DMS 273 (cell line): Measurements from ENCODE around the gene PARD6A.
"Not testable (repeated sequence)": the region's sequence is repeated elsewhere in the genome, so short reads cannot be mapped to it uniquely, and the experiment has no call there.

ENCODE experiments used
- DNase-seq: peaks from one replicate; lab custom pipeline; 2025; ENCODE audit not compliant: unreplicated experiment; lab: John Stamatoyannopoulos, UW

The PARD6A gene

DNA sequence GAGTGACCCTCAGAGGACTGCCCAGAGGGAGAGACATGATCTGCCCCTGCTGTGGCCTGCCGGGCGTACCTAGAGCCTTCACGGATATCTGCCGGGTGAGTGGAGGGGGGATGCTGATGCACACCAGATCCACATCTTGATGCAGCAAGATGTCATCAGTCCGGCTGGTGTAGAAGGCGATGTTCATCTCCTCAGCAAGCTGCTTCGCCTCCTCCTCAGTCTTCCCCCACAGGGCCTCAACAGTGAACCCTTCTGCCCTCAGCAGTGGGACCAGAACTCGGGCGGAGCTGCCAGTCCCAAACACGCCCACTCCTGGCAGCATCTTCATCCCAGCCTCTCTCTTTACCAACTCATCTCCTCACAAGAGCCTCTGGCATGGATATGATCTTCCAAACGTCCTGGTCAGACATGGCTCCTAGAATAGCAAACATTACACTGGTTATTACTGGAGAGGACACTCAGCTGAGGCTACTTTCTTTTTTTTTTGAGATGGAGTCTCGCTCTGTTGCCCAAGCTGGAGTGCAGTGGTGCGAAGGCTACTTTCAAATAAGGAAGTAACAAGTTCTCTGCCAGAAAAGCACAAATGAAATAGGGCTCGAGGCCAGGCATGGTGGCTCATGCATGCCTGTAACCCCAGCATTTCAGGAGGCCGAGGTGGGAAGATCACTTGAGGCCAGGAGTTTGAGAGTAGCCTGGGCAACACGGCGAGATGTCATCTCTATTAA is 24.8 kb downstream of the PARD6A start:
- no peak for DNase-seq

DNA sequence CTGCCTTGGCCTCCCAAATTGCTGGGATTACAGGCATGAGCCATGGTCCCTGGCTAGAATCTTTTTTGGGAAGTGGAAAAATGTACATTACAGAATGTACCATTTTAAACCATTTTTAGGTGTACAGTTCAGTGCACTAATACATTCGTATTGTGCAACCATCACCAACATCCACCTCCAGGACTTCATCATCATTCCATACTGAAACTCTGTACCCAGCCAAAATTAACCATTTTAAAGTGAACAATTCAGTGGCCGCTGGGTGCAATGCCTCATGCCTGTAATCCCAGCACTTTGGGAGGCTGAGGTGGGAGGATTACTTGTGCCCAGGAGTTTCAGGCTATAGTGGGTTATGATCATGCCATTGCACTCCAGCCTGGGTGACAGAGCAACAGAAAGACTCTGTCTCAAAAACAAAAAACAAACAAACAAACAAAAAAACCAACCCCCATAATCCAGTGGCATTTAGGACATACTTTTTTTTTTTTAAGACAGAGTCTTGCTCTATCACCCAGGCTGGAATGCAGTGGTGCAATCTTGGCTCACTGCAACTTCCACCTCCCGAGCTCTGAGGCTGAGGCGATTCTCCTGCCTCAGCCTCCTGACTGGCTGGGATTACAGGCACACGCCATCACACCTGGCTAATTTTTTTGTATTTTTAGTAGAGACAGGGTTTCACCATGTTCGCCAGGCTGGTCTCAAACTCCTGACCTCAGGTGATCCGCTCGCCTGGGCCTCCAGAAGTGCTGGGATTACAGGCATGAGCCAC is 32.9 kb downstream of the PARD6A start:
- DNase-seq, result not testable (repeated sequence)

DNA sequence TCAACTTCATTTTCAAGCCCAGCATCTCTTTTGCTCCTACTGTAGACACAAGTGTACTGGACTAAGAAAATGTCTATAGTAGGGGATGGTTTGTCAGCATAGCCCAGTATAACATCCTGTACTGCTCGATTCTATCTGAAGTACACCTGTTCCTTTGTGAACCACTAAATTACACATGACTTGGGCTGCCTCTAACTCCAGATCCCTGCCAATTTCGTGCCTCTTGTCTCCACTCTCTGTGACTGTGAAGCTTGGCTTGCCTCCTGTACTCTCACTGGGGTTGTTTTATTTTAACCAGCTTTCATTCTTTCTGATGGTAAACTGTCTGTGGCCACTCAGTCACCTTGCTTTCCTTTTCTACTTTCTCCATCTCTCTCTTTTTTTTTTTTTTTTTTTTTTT is 33.9 kb downstream of the PARD6A start:
- no peak for DNase-seq

DNA sequence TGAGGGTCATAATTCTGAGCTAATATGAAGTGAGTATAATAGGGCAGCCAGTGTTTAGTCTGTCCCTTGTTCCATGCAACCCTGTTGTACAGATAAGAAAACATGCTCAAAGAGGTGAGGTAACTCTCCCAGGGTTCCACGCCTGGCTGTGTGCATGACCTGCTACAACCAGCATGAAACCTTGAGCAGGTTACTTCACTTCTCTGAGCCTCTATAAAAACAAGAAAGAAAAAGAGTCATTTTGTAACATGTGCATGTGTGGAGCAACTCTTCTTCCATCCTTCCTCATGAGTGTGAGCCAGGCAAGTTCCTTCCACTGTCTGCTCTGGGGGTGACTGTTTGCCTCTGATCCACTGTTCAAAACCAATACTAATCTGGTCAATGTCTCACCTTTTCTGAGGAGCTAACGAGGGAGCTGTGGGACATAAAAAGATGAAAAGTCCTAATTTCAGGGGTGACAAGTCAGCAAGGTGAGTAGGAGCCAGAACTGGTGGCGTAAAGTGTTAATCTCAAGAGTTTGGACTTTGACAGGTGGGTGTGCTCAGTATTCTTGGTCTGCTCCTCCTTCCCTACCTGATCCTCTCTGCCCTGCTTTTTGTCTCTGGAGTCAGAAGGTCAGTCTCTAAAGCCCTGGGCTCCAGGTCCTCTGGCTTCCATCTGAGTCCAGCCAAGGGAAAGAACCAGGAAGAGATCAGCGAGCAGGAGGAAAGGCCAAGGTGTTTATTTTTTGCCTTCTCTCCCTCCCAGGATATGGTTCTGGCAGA is 36.8 kb downstream of the PARD6A start:
- no peak for DNase-seq

DNA sequence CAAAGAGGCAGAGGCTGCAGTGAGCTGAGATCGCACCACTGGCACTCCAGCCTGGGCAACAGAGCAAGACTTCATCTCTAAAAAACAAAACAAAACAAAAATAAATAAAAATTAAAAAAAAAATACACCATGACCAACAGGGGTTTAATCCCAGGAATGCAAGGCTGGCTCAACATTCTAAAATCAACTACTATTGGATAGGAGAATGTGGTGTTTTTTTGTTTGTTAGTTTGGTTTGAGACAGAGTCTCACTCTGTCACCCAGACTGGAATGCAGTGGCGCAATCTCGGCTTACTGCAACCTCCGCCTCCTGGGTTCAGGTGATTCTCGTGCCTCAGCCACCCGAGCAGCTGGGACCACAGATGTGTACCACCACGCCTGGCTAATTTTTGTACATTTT is 38.5 kb downstream of the PARD6A start:
- no peak for DNase-seq

DNA sequence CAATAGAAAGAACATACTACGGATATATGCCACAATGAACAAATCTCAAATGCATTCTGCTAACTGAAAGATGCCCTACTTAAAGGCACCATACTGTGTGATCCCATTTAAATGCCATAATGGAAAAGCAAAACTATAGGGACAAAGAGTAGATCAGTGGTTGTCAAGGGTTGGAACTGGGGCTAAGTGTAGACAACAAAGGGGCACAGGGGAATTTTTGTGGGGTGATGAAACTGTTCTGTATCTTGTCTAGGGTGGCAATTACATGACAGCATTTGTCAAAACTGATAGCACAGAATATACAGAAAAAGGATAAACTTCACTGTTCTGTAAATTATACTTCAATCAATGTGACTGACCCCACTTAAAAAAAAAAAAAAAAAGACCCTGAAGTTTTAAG is 40.7 kb downstream of the PARD6A start:
- DNase-seq, result no peak

DNA sequence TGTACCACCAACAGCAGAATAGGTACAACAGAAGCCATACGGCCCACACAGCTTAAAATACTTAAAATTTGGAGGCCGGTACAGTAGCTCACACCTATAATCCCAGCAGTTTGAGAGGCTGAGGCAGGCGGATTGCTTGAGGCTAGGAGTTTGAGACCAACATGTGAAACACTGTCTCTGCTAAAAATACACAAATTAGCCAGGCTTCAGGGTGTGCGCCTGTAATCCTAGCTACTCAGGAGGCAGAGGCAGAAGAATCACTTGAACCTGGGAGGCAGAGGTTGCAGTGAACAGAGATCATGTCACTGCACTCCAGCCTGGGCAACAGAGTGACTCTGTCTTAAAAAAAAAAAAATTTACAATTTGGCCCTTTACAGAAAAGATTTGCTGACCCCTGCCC is 41.4 kb downstream of the PARD6A start:
- DNase-seq, result no peak

DNA sequence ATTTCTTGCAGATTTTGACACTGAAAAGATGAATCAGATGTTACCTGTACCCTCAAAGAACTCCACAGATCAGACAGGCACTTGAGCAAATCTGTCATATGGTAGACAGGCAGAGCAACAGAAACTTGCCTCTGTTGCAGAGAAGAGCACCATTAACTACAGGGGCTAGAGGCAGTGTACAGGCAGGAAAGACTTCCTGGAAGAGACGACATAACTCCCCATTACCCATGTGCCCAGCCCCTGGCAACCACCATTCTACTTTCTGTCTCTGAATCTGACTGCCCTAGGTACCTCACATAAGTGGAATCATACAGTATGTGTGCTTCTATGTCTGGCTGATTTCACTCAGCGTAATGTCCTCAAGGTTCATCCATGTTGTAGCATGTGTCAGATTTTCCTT is 42.9 kb downstream of the PARD6A start:
- DNase-seq, result no peak

DNA sequence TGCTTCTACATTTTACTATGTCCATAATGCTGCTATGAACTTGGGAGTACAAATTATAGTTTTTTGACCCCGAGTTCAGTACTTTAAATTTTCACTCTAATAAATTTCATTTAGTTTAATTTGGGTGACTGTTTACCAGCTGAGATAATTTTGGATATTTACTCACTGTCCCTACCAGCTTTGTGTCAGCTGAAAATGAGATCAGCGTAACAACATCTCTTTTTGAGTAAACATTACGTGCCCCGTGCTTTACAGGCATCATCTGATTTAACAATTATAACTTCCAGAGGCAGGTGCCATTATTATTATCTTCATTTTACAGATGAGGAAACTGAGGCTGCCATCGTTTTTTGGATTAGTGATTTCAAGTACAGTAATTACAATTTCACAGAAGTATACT is 43.4 kb downstream of the PARD6A start:
- DNase-seq, result no peak

DNA sequence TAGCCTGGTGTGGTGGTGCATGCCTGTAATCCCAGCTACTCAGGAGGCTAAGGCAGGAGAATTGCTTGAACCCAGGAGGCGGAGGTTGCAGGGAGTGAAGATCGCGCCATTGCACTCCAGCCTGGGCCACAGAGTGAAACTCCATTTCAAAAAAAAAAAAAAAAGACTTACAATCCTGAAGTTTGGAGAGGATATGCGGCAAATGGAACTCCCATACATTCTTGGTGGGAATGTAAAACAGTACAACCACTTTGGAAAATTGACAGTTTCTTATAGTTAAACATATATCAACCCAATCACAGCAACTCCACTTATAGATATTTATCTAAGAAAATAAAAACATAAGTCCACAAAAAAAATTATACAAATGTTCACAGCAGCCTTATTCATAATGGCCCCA is 46.5 kb downstream of the PARD6A start:
- DNase-seq, result no peak

DNA sequence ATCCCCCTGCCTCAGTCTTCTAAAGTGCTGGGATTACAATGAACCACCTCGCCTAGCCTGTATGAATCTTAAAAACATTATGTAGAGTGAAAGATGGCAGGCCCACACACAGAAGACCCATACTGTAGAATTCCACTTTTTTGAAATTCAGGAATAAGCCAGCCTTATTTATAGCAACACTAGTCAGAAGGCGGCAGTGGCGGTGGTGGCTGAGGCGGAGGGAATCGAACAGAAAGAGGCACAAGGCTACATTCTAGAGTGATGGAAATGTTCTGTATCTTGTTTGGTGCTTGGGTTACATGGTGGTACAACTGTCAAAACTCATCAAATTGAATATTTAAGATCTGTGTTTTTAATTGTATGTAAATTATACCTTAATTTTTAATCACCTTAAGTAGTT is 47.0 kb downstream of the PARD6A start:
- no peak for DNase-seq

DNA sequence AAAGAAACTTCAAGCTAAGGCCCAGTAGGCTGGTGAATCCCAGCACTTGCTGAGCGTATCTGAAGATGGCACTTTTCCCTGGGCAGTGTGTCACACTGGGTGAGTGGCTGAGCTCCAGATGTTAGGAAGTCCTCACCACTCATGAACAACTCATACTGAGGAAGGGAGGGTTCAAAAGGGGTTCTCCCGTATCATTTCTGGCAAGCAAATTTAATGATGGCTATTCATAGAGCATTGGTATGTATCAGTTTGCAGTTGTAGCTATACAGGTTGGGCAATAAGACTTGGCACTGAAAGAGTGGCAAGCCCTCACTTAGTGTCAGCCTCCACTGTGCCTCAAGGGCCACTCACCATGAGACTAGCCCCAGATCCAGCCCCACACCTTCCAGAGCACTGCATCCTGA is 47.6 kb downstream of the PARD6A start:
- no peak for DNase-seq

DNA sequence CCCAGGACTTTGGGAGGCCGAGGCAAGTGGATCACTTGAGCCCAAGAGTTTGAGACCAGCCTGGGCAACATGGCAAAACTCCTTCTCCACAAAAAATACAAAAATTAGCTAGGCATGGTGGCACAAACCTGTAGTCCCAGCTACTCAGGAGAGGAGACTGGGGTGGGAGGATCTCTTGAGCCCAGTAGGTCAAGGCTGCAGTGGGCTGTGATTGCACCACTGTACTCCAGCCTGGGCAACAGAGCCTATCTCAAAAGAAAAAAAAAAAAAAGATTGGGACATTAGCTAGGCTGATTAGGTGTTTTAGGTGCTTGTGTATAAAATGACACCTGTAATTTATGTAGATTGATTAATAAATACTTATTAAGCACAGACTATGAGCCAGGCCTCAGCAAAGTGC is 48.3 kb downstream of the PARD6A start:
- DNase-seq, result no peak

DNA sequence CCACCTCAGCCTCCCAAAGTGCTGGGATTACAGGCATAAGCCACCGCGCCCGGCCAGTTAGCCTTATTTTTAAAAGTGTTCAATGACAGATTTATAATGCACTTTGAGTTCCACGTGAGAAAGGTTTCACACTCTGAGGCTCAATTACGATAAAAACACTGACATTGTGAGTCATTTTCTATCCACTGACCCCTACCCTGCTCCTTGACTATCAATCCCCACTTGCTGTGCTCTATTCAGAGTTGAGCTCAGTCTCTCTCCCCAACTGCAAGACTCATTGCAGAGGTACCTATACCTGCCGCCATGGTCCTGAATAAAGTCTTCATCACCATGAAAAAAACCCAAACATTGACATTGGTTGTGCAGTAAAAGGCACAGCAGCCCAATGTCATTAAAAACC is 49.8 kb downstream of the PARD6A start:
- no peak for DNase-seq
